Measurements from ENCODE around the gene AOPEP.
A peak's percentile ranks its signal among the peaks of the same experiment; 100 is the strongest.

Gene AOPEP

DNA sequence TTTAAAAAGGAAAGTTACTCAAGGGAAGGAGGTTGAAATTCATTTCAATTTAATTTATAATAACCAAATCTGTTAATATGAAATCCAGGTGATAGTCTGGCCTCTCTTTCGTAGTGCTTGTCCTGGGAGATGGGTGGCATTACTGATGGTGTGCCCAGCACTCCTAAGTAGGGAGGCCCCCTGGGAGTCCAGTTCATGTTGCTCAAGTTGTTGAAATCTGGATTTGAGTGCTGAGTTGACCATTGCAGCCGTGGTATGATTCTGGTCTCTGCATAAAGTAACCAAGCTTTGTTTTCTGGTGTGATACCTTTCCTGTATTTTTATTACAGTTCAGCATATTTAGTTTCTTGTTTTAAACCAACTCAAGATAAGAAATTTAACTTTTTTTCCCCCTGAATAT is 303.2 kb downstream of the AOPEP start:
- DNase-seq (ENCODE audit: low read depth in 2 of 3, low spot score in 2 of 3), result no peak

GRCh38 chr9:95030344-95030743 is 303.8 kb downstream of the AOPEP start:
- DNase-seq (ENCODE audit: low read depth in 2 of 3, low spot score in 2 of 3), result no peak

- no peak for DNase-seq (ENCODE audit: low read depth in 2 of 3, low spot score in 2 of 3)
Measured at GRCh38 chr9:95030920-95031642, 304.6 kb downstream of the AOPEP start.

DNA sequence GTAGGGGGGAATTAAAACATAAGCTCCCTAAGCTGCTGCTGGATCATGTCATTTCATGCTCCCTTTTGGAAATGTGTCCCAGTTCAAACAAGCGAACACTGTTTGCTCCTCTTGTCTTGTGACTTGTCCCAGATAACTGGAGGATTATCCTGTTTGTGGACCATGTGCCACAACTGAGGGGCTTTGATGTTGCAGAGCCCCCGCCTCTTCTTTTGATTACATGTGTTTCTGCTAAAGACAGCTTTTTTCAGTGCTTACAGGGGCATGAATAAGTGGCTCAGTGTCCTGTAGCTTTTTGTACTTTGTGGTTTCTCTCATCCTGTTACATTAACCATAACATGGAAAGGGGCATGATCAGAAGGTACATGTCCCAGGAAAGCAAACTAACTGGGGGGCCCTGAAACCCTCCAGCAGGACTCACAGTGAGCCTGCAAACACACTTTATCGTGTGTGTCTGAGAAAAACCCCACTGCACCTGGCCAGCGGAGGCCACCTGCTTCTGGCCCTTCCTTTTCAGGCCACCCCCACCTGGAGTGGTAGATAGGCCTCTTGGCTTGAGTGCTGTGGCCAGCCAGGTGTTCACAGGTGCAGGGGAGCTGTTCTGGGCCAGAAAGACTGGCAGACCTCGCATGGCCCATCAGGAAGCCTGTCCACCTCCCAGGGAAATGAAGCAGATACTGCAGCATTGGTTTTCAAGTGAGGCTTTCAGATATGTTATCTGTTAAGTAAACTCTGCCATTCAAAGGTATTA is 305.4 kb downstream of the AOPEP start:
- DNase-seq (ENCODE audit: low read depth in 2 of 3, low spot score in 2 of 3), result no peak

- DNase-seq (ENCODE audit: low read depth in 2 of 3, low spot score in 2 of 3), result no peak
Measured at GRCh38 chr9:95032580-95033341, 306.3 kb downstream of the AOPEP start.

- DNase-seq (ENCODE audit: low read depth in 2 of 3, low spot score in 2 of 3), result no peak
Measured at GRCh38 chr9:95035846-95036245, 309.3 kb downstream of the AOPEP start.

DNA sequence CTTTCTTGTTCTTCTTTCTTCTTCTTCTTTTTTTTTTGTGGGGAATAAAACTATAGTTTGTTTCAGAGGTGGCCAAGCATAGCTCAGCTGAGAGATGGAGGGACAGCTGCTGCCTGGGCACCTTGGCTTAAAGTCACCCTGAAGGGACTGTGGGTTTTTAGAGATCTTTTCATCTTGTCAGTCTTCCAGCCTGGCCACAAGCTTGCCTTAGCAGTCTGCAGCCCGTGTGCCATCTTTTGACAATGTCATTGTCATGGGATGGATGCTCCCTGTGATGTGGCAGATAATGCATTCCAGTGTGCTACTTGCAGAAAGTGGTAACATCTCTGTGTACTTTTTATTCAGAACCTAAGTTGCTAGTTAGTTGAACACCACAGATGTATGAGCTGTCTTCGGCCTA is 310.2 kb downstream of the AOPEP start:
- no peak for DNase-seq (ENCODE audit: low read depth in 2 of 3, low spot score in 2 of 3)

DNA sequence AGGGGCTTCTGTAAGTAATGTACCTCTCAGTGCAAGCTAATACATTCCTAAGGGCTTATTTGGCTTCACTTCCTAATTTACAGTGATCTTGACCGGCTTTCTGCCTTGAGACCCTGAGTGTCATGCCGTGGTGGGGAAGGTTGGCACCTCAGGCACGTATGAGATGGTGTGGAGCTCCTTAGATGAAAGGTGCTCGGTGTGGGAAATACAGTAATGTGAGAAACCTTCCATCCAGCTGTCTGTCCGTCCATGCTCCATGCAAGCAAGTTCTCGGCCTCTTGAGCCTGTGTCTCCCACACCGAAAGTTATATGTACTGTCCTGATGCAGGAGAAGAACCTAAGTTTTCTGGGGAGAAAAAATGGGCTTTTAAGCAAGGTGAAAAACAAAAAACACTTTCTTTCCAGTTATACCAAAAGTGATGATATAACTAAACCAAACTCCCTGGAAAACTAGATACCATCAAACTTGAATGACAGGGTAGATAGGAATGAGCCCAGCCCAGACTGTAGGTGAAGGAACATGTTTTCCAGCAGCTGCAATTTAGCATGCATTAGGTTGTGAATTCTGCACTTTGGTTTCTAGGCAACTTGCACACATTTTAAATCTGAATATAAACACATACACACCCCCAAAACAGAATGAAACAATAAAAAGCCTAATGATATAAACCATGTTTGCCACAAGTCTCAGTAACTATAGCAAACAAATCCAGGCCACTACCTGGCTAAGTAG is 311.5 kb downstream of the AOPEP start:
- DNase-seq (ENCODE audit: low read depth in 2 of 3, low spot score in 2 of 3), result no peak

DNA sequence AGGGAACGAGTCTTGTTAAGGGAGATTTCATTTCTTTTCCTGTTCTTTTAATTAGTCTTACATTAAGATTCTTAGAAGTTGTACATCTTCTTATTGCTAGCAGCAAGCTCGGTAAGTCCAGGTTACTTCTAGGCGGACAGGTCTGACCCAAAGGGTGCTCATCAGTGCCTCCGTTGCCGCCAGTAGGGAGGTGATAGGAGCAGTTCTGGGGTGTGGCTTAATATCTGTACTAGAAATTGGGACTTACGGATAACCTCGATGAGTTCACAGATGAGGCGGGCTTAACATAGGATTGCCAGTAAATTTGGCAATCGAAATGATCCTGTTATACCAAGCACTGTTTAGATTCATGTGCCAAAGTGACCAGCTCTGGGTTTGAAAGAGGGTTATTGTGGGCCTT is 312.2 kb downstream of the AOPEP start:
- no peak for DNase-seq (ENCODE audit: low read depth in 2 of 3, low spot score in 2 of 3)

GRCh38 chr9:95040106-95040505 is 313.6 kb downstream of the AOPEP start:
- DNase-seq (ENCODE audit: low read depth in 2 of 3, low spot score in 2 of 3), result no peak

- DNase-seq (ENCODE audit: low read depth in 2 of 3, low spot score in 2 of 3), result no peak
Measured at GRCh38 chr9:95043826-95044225, 317.3 kb downstream of the AOPEP start.

DNA sequence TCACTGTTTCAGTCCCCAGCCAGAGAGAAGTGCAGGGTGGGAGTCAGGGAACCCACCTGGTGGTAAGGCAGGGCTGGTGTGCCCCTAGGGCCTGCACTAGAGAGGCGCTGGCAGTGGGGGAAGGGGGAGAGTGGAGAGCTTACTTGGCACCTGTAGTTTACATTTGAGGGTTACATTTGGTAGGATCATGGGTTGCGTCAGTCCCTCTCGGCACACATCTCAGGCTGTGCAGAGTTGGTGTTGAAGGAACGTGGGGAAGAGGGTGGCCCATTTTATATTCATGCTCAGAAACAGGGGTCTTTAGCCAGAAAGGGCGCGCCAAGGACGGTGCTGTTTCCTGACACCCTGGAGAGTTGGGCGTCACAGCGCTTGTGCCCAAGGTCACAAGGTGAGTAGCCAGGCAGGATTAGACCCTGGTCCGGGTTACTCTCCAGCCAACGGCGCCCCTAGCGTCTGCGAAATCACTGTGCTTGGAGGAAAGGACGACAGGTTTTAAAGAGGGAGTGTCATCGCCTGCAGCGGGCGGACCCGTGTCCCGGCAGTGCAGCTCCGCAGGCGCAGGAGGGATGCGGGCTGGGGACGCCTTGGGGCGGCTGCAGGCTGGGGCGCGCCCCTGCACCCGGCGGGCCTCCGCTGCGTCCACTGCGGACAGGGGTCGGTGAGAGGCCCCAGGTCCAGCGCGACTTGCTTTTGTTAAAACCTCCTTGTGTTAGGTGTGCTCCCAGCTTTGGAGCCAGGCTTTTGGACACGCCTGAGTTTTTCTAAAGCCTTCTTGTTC is 318.4 kb downstream of the AOPEP start:
- DNase-seq (ENCODE audit: low read depth in 2 of 3, low spot score in 2 of 3), result no peak

- no peak for DNase-seq (ENCODE audit: low read depth in 2 of 3, low spot score in 2 of 3)
Measured at GRCh38 chr9:95045751-95046150, 319.3 kb downstream of the AOPEP start.

- DNase-seq (ENCODE audit: low read depth in 2 of 3, low spot score in 2 of 3), result no peak
Measured at GRCh38 chr9:95047452-95048224, 321.1 kb downstream of the AOPEP start.

DNA sequence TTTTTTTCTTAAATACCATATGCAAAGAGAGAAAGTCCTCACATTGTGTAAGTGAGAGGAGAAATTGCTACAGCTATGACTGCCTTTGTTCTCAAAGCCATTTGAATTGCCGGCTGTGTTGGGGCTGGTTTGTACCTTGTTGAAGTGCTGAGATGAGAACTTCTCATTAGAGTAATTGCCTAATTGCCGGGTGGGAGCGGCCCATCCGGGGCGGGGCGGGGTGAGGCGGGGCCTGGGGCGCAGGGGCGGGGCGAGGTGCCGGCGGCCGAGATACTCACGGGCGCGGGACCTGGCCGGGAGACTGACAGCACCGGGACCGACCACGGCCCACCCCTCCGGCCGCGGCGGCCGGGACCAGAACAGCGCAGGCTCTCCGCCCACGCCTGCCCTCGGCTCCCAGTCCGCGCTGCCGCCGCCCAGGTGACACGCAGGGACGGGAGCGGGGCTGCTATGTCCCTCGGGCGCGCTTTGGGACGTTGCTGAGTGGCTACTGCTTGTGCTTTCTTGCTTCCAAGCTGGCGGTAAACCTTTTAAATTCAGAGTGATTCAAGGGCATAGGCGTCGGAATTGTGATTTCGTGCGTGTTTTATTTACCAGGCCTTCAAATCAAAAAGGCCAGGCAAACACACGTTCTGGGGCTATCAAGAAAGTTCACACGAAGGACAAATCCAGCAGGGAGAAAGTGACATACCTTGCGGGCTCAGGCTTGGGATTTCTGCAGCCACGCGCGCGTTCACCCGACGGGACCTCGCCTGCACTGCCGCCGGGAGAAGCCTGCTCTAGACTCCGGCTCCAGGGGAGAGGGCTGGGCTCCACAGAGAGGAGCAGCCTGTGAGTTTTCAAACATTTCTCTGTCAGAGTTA is 322.0 kb downstream of the AOPEP start:
- DNase-seq (ENCODE audit: low read depth in 2 of 3, low spot score in 2 of 3), result peak; percentile 6 to 22 (median 12)

DNA sequence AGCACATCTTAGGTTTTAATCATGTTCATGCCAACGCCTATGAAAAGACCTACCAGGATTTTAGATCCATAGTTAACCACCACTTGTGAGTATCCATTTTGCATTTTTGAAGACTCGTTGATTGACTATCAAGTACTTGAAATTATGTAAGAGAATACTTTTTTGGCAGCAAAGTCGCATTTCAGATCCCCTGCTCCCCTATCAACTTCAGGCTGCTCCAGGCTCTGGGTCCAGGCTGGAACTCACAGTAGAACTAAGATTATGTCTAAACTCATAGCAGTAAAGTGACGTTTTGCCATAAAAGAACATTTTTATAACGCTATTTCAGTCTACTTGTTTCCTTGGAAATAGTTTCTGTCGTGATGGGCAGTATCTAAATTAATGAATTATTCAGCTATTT is 323.3 kb downstream of the AOPEP start:
- DNase-seq (ENCODE audit: low read depth in 2 of 3, low spot score in 2 of 3), result no peak

- no peak for DNase-seq (ENCODE audit: low read depth in 2 of 3, low spot score in 2 of 3)
Measured at GRCh38 chr9:95053611-95054570, 327.4 kb downstream of the AOPEP start.
